Ramos (cell line): ENCODE data around the gene FAF1.
"Not testable (repeated sequence)": the region's sequence is repeated elsewhere in the genome, so short reads cannot be mapped to it uniquely, and the experiment has no call there.

Experiments
- in situ Hi-C: fragments of 300-500 bp; cut with MboI; formaldehyde crosslinking; loops from one replicate; pipeline ENCODE4 v1.14.3; 2022; ENCODE audit warnings: low sequenced_read_pairs; ENCODE audit not compliant: unreplicated experiment

FAF1 gene

GRCh38 chr1:50860256-50860655, 99.8 kb downstream of the FAF1 start:
- in situ Hi-C loops: no loop called here

- in situ Hi-C loops: no loop called here
Measured at GRCh38 chr1:50859657-50860056, 100.4 kb downstream of the FAF1 start.

- in situ Hi-C loops: no loop called here
Measured at GRCh38 chr1:50858761-50859160, 101.3 kb downstream of the FAF1 start.

- in situ Hi-C loops: no loop called here
Measured at GRCh38 chr1:50857702-50858101, 102.4 kb downstream of the FAF1 start.

GRCh38 chr1:50853325-50853724, 106.7 kb downstream of the FAF1 start:
- in situ Hi-C loops: no loop called here

GRCh38 chr1:50852889-50853288, 107.2 kb downstream of the FAF1 start:
- in situ Hi-C loops: no loop called here

- in situ Hi-C loops: no loop called here
Measured at GRCh38 chr1:50851466-50851865, 108.6 kb downstream of the FAF1 start.

- in situ Hi-C loops: no loop called here
Measured at GRCh38 chr1:50851034-50851433, 109.0 kb downstream of the FAF1 start.

GRCh38 chr1:50847303-50847702, 112.8 kb downstream of the FAF1 start:
- in situ Hi-C loops: no loop called here

GRCh38 chr1:50846224-50846839, 113.7 kb downstream of the FAF1 start:
- in situ Hi-C loops: no loop called here

GRCh38 chr1:50841791-50842387, 118.2 kb downstream of the FAF1 start:
- in situ Hi-C loops: no loop called here

- in situ Hi-C loops: no loop called here
Measured at GRCh38 chr1:50836117-50836516, 124.0 kb downstream of the FAF1 start.

- in situ Hi-C loops: no loop called here
Measured at GRCh38 chr1:50833216-50833615, 126.9 kb downstream of the FAF1 start.

- in situ Hi-C loops: no loop called here
Measured at GRCh38 chr1:50832167-50832566, 127.9 kb downstream of the FAF1 start.

- in situ Hi-C loops: no loop called here
Measured at GRCh38 chr1:50831300-50832061, 128.6 kb downstream of the FAF1 start.

- in situ Hi-C loops: no loop called here
Measured at GRCh38 chr1:50830621-50831020, 129.4 kb downstream of the FAF1 start.

- in situ Hi-C loops: no loop called here
Measured at GRCh38 chr1:50829014-50829958, 130.8 kb downstream of the FAF1 start.

GRCh38 chr1:50827546-50827945, 132.5 kb downstream of the FAF1 start:
- in situ Hi-C loops: no loop called here

GRCh38 chr1:50826792-50827191, 133.3 kb downstream of the FAF1 start:
- in situ Hi-C loops: not testable (repeated sequence)

GRCh38 chr1:50822035-50822776, 137.9 kb downstream of the FAF1 start:
- in situ Hi-C loops: no loop called here
